H1 (cell line): Measurements from ENCODE around the gene CHRNA1. TPM values are rescaled to one million over a fixed set of nuclear protein-coding genes. Genes with fewer than 3 reads are reported as not detected.

Experiments used
- TAF7 ChIP-seq: optimal IDR thresholded peaks from 2 replicates; pipeline ENCODE3; 2011; ENCODE audit warnings: low read depth, mild to moderate bottlenecking, inconsistent platforms, low read length, moderate library complexity, borderline replicate concordance
- polyA plus RNA-seq, 7 experiments: library from polyadenylated mRNA; depleted of rRNA in 3 of 7; stranded (reverse) in 5 of 7; unstranded in 2 of 7; fragments of >200 nt in 5 of 7; fragments of 200-250 nt in 2 of 7; gene quantifications; 1 replicate in 5 of 7; 2 replicates in 1 of 7; 4 replicates in 1 of 7; pipeline versions ENCODE4 v1.2.1 to v1.2.3, GENCODE V29; 2011 to 2013; ENCODE audit warnings: missing spikeins in 2 of 7, mixed read lengths in 2 of 7
- total RNA-seq: library from RNA; stranded (reverse); fragmentation: NEBNext Ultra II Directional; extraction: Animal tissue kit (Norgen Biotek cat#: 25700); gene quantifications from 2 replicates; pipeline ENCODE4 v1.2.1, GENCODE V29; 2021
- TF ChIP-seq, protein P1 (sequence below): IDR thresholded peaks from 2 replicates; pipeline ENCODE4 v1.6.1; 2011; ENCODE audit warnings: low read depth, mild to moderate bottlenecking, low read length; ENCODE audit not compliant: insufficient read depth
- TF ChIP-seq, protein P2 (sequence below), 3 experiments: IDR thresholded peaks; 1 replicate in 2 of 3; 2 replicates in 1 of 3; pipeline versions ENCODE4 v1.5.1 to v1.6.1; 2011; ENCODE audit warnings: low read length in 3 of 3, mild to moderate bottlenecking in 3 of 3, inconsistent platforms in 2 of 3, low read depth in 1 of 3, moderate library complexity in 1 of 3; ENCODE audit not compliant: insufficient read depth in 1 of 3; ENCODE audit errors: control extremely low read depth in 1 of 3

Gene CHRNA1
- total and polyA plus RNA-seq, 2 of the 8 experiments (the other 6 are each of a cell fraction or from before 2014, with no cell fraction given): 0.11 to 0.15 TPM

DNA sequence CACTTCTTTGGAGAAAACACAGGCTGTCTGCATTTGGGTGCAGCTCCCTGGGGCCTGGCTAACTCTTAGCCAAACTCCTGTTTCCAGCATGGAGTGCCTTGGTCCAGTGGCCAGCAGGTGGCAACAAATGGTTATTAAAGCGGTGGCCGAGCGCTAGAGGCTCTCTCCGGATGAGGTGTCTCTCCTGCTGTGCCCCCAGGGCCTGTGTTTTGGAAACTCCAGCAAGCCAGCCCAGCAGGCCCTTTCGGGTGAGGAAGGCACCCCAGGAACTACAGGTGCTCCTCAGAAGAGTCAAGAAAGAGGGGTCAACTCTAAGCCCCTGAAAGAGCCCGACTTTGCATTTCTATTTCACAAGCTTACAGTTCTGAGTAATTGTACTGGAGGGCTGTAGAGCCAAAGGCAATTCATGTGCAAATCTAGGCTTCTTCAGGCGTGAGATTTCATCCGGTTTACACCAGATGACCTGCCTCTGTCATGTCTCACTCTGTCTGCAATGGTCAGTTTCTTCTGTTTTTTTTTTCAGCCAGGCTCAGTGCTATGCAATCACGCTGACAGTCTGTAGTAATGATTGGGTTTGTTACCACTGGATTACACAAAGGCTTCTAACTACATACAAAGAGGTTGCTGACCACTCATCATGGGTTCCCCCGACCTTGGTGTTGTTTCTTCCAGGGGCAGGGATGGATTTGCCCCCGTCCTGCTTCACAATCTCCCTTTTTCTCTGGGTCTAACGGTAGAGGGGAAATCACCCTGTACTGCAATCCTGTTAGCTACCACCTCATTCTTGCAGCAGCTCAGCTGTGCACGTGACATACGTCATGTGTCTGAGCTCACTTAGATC is 7.6 kb upstream of the CHRNA1 start (continued):
- TF ChIP-seq, protein P1, sequence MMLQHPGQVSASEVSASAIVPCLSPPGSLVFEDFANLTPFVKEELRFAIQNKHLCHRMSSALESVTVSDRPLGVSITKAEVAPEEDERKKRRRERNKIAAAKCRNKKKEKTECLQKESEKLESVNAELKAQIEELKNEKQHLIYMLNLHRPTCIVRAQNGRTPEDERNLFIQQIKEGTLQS: no peak
- TF ChIP-seq, protein P2, sequence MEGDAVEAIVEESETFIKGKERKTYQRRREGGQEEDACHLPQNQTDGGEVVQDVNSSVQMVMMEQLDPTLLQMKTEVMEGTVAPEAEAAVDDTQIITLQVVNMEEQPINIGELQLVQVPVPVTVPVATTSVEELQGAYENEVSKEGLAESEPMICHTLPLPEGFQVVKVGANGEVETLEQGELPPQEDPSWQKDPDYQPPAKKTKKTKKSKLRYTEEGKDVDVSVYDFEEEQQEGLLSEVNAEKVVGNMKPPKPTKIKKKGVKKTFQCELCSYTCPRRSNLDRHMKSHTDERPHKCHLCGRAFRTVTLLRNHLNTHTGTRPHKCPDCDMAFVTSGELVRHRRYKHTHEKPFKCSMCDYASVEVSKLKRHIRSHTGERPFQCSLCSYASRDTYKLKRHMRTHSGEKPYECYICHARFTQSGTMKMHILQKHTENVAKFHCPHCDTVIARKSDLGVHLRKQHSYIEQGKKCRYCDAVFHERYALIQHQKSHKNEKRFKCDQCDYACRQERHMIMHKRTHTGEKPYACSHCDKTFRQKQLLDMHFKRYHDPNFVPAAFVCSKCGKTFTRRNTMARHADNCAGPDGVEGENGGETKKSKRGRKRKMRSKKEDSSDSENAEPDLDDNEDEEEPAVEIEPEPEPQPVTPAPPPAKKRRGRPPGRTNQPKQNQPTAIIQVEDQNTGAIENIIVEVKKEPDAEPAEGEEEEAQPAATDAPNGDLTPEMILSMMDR (IDR thresholded peaks at IDR 0.05; ENCODE audit: control extremely low read depth in 1 of 3, insufficient read depth in 1 of 3, low read depth in 1 of 3, low read length in 3 of 3): peak; percentile 79 to 94 (median 86)
- TF ChIP-seq TAF7: peak; percentile 60
